Measurements from ENCODE around the gene CCT7.

Gene CCT7

DNA sequence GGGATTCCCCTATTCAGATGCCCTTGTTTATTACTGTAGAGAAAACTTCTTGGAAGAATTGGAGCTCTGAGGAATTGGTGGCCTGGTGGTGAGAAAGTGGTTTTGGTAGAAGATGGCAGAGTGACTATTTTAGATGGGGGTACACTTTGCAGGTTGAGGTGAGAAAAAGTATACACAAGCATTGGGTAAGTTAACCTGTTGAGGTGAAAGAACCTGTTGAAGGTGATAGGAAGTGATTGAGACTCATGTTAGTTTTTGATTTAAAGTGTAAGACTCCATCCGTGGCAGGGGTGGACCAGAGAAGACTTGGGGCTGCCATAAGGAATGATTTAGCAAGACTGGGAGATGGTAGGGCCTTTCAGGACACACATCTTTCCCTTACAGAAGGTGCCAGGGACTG is 3.1 kb downstream of the CCT7 start:
- ATAC-seq (replicated peaks) (no peak), DNase-seq (no peak)
- Mint-ChIP-seq H3K27me3 (no peaks in the 10 kb centered on the region), H3K4me3 (peak overlapping the region; percentile 0 to 3), H3K27ac (peak overlapping the region; percentile 7), H3K9me3 (no peaks in the 10 kb centered on the region), H3K36me3 (peaks cover 15 to 23% of the 10 kb centered on the region in 2 donors), H3K4me1 (peaks cover 26 to 45% of the 10 kb centered on the region in 2 donors)

DNA sequence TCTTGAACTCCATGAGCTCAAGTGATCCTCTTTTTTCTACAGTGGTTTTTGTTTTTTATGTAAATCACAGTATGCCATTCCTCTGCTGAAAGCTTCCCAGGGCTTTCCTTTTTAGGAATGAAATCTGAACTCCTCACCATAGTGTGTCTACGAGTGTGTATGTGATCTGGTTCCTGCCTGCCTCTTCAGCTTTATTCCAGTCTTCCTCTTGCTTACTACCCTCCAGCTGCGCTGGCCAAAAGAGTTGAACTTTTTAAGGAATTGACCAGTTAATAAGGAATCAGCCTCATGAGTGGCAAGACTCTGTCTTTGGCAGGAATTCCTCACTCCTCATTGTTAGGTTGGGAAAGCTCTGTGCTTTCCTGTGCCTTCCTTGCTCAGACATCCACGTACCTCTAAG is 4.0 kb downstream of the CCT7 start:
- Mint-ChIP-seq H3K4me1 (peaks cover 23 to 39% of the 10 kb centered on the region in 2 donors), H3K36me3 (peaks cover 15 to 23% of the 10 kb centered on the region in 2 donors), H3K4me3 (no peak overlapping the region), H3K27ac (no peak overlapping the region), H3K27me3 (no peaks in the 10 kb centered on the region), H3K9me3 (no peaks in the 10 kb centered on the region)
- DNase-seq (no peak), ATAC-seq (replicated peaks) (no peak)

DNA sequence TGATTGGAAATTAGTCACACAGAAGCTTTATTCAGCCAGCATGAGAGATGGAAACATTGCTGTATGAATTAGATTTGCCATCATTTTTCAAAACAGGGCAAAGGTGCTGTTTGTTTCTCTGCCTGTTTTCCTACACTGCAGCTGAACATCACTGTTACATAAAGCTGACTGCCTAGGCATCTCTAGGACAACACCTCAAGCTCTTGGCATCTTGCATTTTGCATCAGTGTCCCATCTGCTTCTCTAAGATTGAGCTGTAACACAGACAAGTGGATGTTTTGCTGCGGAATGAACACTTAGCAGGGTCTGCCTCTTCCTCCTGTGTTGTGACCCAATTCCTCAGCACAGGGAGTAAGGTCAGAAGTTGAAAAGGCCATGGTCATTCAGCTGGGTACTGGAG is 4.9 kb downstream of the CCT7 start:
- H3K9me3 Mint-ChIP-seq: no peaks in the 10 kb centered on the region
- H3K27me3 Mint-ChIP-seq: no peaks in the 10 kb centered on the region
- H3K4me3 Mint-ChIP-seq: no peak overlapping the region
- no peak for DNase-seq
- no peak for ATAC-seq (replicated peaks)
- H3K4me1 Mint-ChIP-seq: peaks cover 23 to 39% of the 10 kb centered on the region in 2 donors
- peaks cover 16 to 24% of the 10 kb centered on the region in 2 donors for H3K36me3 Mint-ChIP-seq
- no peak overlapping the region for H3K27ac Mint-ChIP-seq

DNA sequence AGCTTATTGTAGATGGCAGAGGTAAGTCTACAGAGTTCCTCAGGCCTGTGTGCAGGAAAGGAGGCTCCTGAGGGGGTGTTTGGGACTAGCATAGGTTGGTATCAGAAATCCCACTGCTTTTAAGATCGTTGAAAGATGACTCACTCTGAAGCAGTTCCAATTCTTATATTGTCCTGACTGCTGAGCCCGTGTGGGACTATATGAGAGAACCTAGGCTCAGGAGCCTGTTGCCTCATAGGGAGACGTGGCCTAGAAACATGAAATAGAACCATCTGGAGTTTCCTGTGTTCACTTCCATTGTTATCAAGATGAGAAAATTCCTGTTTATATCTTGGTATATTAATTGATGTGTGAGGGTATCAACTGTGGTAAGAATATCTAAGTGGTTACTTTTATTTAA is 5.7 kb downstream of the CCT7 start:
- ATAC-seq (replicated peaks) (no peak), DNase-seq (no peak)
- no peaks in the 10 kb centered on the region for H3K27me3 Mint-ChIP-seq
- no peak overlapping the region for H3K4me3 Mint-ChIP-seq
- no peak overlapping the region for H3K27ac Mint-ChIP-seq
- H3K9me3 Mint-ChIP-seq: no peaks in the 10 kb centered on the region
- H3K36me3 Mint-ChIP-seq: peaks cover 18 to 28% of the 10 kb centered on the region in 2 donors
- H3K4me1 Mint-ChIP-seq: peaks cover 24 to 36% of the 10 kb centered on the region in 2 donors

DNA sequence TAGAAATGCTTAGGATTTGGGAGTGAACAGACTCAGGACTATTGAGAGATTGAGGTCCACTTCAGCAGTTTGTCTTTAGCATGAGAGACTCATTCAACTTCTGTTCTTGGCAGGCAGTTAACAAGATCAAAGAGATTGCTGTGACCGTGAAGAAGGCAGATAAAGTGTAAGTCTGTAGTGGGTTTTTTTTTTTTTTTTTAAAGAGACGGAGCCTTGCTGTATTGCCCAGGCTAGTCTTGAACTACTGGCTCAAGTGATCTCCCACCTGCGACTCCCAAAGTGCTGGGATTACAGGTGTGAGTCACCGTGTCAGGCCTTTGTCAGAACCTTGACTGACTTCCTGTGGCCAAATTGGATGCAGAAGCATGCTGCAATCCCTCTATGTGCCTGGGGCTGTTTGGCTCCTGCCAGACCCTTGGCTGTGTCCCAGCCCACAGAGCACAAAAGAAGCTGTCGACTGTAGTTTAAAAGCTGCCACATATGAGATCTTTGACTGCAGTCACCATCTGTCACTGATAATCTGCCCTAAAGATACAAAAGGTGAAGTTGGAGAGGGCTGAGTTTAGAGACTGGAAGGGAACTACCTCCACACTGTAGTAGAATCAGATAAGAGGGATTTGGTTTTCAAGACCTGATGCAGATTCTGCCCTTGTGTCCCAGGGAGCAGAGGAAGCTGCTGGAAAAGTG is 9.9 kb downstream of the CCT7 start:
- ATAC-seq (replicated peaks): no peak
- DNase-seq: no peak
- peaks cover 20 to 36% of the 10 kb centered on the region in 2 donors for H3K36me3 Mint-ChIP-seq

DNA sequence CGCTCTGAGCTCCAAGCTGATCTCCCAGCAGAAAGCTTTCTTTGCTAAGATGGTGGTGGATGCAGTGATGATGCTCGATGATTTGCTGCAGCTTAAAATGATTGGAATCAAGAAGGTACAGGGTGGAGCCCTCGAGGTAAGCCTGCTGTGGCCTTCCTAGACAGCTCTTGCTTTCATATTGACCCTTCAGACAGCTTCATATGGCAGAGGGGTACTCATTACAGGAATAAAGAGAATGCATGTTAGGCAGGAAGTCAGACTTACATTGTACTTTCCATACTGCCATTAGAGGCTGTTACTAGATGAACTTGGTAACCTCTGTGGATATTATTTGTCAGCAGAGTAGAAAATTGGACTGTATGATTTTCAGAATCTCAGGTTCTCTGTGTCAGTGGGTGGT is 10.5 kb downstream of the CCT7 start:
- Mint-ChIP-seq H3K27me3 (no peaks in the 10 kb centered on the region), H3K27ac (peak overlapping the region; percentile 5), H3K36me3 (peaks cover 24 to 40% of the 10 kb centered on the region in 2 donors), H3K4me1 (peaks cover 1 to 4% of the 10 kb centered on the region in 2 donors), H3K9me3 (no peaks in the 10 kb centered on the region), H3K4me3 (no peak overlapping the region)
- ATAC-seq (replicated peaks): no peak
- no peak for DNase-seq

More for the DNA sequence above, 9.9 kb downstream of the CCT7 start:
- Mint-ChIP-seq H3K4me3 (no peak overlapping the region), H3K4me1 (peaks cover 0 to 1% of the 10 kb centered on the region in 2 donors), H3K27ac (peak overlapping the region; percentile 5), H3K27me3 (no peaks in the 10 kb centered on the region), H3K9me3 (no peaks in the 10 kb centered on the region)

DNA sequence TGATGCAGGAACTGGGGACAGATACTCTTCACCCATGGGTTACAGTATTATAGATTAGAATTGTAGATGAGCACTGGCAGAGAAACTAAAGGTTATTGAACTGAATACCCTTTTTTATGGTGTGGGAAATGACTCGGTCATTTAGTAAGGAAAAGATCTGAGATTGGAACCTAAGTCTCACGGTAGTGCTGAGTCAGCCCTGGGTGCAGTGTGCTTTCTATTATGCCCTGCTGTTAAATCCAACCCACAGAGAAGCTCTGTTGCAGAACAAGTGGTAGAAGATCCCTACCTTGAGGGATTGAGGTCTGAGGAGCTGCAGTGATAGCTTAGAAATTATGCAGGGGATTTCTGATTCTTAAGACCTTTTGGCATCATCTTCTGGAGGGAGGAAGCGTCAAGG is 12.7 kb downstream of the CCT7 start:
- peaks cover 33 to 57% of the 10 kb centered on the region in 2 donors for H3K36me3 Mint-ChIP-seq
- H3K9me3 Mint-ChIP-seq: no peaks in the 10 kb centered on the region
- no peak overlapping the region for H3K4me3 Mint-ChIP-seq
- H3K27me3 Mint-ChIP-seq: no peaks in the 10 kb centered on the region
- H3K4me1 Mint-ChIP-seq: peaks cover 1 to 6% of the 10 kb centered on the region in 2 donors
- H3K27ac Mint-ChIP-seq: no peak overlapping the region
- no peak for DNase-seq
- ATAC-seq (replicated peaks): no peak

DNA sequence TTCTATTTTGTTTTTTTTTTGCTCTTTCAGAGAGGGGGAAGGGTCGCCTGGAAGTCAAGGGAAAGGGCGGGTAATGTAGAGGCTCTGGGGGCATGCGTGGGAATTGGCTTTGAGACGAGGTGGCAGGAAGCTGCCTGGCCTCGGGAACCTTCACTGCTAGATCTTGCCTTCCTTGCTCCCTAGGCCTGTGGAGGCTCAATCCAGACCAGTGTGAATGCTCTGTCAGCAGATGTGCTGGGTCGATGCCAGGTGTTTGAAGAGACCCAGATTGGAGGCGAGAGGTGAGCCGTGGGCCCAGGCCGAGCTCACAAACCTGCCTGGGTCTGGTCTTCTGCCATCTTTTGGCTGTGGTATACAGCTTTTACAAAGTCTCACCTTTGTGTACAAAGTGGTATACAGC is 15.5 kb downstream of the CCT7 start:
- Mint-ChIP-seq H3K4me3 (no peak overlapping the region), H3K27me3 (no peaks in the 10 kb centered on the region), H3K4me1 (peaks cover 0 to 6% of the 10 kb centered on the region in 2 donors), H3K36me3 (peaks cover 34 to 71% of the 10 kb centered on the region in 2 donors), H3K27ac (peak overlapping the region; percentile 27), H3K9me3 (no peaks in the 10 kb centered on the region)
- DNase-seq: no peak
- no peak for ATAC-seq (replicated peaks)

DNA sequence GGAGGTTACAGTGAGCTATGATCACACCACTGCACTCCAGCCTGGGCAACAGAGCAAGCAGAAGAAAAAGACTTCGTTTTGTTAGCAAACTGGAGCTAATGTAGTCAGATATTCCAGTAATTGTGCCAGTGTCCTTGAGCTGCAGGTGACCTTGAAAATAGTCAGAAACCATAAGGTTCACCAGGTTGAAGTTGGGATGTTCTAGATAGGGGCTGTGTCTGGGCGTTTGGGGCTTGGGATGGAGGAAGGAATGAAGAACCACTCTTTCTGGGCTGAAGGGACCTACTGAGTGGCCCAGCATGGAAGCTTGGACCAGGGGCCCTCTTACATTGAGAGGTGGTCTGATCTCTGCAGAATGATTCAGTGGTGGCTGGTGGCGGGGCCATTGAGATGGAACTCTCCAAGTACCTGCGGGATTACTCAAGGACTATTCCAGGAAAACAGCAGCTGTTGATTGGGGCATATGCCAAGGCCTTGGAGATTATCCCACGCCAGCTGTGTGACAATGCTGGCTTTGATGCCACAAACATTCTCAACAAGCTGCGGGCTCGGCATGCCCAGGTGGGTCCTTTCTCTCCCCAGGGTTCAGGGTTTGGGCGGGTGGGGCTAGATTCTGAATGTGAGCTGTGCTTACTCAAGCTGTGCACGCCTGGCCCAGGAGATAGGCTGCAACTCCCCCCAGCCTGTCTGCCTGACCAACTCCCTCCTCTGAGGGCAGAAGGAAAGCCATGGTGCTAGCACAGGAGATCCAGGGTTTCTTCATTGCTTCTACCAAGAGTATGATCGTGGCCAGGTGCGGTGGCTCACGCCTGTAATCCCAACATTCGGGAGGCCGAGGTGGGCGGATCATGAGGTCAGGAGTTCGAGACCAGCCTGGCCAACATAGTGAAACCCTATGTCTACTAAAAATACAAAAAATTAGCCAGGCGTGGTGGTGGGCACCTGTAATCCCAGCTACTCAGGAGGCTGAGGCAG is 17.1 kb downstream of the CCT7 start:
- ATAC-seq (replicated peaks): no peak
- no peak for DNase-seq
- H3K36me3 Mint-ChIP-seq: peaks cover 32 to 71% of the 10 kb centered on the region in 2 donors
- H3K9me3 Mint-ChIP-seq: no peaks in the 10 kb centered on the region
- peak overlapping the region; percentile 17 for H3K27ac Mint-ChIP-seq
- H3K4me1 Mint-ChIP-seq: peaks cover 1 to 12% of the 10 kb centered on the region in 2 donors
- H3K27me3 Mint-ChIP-seq: no peaks in the 10 kb centered on the region
- no peak overlapping the region for H3K4me3 Mint-ChIP-seq

DNA sequence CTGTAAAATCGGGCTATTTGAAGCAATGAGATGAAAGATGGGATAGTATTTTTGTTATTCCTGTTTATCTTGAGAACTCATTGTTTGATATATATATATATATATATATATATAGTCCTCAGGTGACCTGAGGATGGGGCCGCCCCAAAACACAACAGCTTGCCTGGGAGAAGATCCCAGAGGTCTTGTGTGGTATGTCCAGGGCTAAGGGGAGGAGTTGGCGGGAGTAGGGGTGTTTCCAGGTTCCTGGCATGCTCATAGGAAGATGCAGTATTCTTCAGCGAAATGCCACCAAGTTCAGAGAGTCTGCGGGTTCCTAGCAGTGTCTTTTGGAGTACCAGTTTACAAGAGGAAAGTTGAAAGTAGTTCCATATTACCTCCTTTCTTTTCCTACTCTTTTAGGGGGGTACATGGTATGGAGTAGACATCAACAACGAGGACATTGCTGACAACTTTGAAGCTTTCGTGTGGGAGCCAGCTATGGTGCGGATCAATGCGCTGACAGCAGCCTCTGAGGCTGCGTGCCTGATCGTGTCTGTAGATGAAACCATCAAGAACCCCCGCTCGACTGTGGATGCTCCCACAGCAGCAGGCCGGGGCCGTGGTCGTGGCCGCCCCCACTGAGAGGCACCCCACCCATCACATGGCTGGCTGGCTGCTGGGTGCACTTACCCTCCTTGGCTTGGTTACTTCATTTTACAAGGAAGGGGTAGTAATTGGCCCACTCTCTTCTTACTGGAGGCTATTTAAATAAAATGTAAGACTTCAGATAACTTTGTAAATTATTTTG is 18.3 kb downstream of the CCT7 start:
- DNase-seq (no peak), ATAC-seq (replicated peaks) (no peak)
- H3K4me1 Mint-ChIP-seq: peaks cover 2 to 12% of the 10 kb centered on the region in 2 donors
- no peak overlapping the region for H3K4me3 Mint-ChIP-seq
- H3K36me3 Mint-ChIP-seq: peaks cover 25 to 65% of the 10 kb centered on the region in 2 donors
- H3K27me3 Mint-ChIP-seq: no peaks in the 10 kb centered on the region
- no peaks in the 10 kb centered on the region for H3K9me3 Mint-ChIP-seq
- H3K27ac Mint-ChIP-seq: peak overlapping the region; percentile 20

DNA sequence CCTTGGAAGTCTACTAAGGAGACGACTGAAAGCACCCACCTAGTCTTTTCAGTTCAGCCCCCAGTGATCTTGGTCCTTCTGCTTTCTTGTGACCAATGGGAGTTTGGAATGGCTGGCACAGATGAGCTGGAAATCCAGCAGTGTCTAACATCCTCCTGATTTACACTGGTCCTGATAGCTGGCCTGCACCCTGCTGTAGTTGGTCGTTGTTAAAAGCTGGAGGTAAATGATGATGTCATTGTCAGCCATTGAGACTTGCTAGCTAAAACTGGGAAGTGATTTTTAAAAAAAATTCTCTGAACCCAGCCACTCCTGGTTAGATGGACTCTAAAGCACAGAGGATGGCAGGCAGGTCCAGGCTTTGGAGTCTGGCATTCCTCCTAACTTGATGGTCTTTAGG is 19.3 kb downstream of the CCT7 start:
- H3K4me3 Mint-ChIP-seq: no peak overlapping the region
- no peaks in the 10 kb centered on the region for H3K9me3 Mint-ChIP-seq
- H3K4me1 Mint-ChIP-seq: peaks cover 4 to 12% of the 10 kb centered on the region in 2 donors
- DNase-seq (no peak), ATAC-seq (replicated peaks) (no peak)
- H3K27me3 Mint-ChIP-seq: no peaks in the 10 kb centered on the region
- peaks cover 21 to 58% of the 10 kb centered on the region in 2 donors for H3K36me3 Mint-ChIP-seq
- H3K27ac Mint-ChIP-seq: peak overlapping the region; percentile 72

DNA sequence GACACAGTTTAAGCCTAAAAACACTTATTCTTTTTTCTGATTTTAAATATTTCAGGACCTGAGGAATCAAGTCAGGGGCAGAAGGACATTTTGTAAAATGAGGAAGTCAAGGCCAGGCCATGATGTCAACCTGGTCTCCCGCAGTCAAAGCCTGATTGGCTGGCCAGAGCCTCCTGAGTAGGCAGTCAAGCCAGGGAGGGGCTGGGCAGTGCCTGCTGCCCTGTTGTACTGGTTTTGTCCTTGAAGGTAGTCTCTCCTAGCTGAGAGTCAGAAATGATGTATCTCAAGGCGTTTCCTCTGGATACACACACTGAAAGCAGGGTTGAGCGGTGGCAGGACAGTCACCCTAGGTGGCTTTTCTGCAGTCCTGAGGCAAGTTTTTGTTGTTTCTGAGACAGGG is 19.8 kb downstream of the CCT7 start:
- H3K27ac Mint-ChIP-seq: peak overlapping the region; percentile 37
- ATAC-seq (replicated peaks) (peak; percentile 33 to 48), DNase-seq (no peak)
- peaks cover 21 to 56% of the 10 kb centered on the region in 2 donors for H3K36me3 Mint-ChIP-seq
- no peak overlapping the region for H3K4me3 Mint-ChIP-seq
- peaks cover 4 to 12% of the 10 kb centered on the region in 2 donors for H3K4me1 Mint-ChIP-seq
- H3K27me3 Mint-ChIP-seq: no peaks in the 10 kb centered on the region
- no peaks in the 10 kb centered on the region for H3K9me3 Mint-ChIP-seq

DNA sequence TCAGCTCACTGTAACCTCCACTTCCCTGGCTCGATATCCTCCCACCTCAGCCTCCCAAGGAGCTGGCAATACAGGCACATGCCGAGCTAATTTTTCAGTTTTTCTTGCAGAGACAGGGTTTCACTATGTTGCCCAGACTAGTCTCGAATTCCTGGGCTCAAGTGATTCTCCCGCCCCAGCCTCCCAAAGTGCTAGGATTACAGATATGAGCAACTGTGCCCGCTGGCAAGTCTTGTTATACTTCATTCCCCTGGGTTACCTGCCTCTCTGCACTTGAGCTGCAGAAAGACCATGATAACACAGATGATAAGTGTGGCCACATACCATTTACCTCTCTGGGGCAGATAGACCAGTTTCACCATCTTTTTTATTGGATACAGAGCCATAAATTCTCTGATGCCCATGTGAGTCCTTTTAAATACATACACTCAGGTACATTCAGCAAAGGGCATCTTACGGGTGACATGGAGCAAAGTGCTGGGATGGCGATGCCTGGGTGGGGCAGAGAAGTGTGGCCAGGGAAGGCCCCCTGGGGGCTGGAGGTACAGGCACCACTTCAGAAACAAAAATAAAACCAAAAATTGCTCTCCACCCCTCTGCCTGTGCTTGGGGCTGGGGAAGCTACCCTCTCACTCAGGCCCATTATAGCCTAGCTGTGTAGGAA is 20.4 kb downstream of the CCT7 start:
- H3K27ac Mint-ChIP-seq: peak overlapping the region; percentile 81
- no peaks in the 10 kb centered on the region for H3K9me3 Mint-ChIP-seq
- no peaks in the 10 kb centered on the region for H3K27me3 Mint-ChIP-seq
- no peak for ATAC-seq (replicated peaks)
- peaks cover 4 to 9% of the 10 kb centered on the region in 2 donors for H3K4me1 Mint-ChIP-seq
- H3K36me3 Mint-ChIP-seq: peaks cover 18 to 58% of the 10 kb centered on the region in 2 donors
- H3K4me3 Mint-ChIP-seq: no peak overlapping the region
- DNase-seq: no peak

All from stimulated activated naive B cell treated with anti-CD40 and anti-IgM and Interleukin-4, amounts not matched to agents 10 μg/mL and 1 μg/mL and 100 μg/mL, for 72 hours (primary cell).